HCT116 (cell line): ENCODE data around the gene TYRP1. TPM values are rescaled to one million over a fixed set of nuclear protein-coding genes. Genes with fewer than 3 reads are reported as not detected.

Experiments
- ATAC-seq: fragments of 200-7000 bp; cut with Tn5 transposase; 2 replicates; pipeline ENCODE4 v1.9.1; 2020; ENCODE audit warnings: mild to moderate bottlenecking, moderate library complexity
- BruUV-seq: library from RNA; stranded (reverse); fragments of 400-500 nt; replicated peaks from 2 replicates; lab custom pipeline; 2021; lab: Mats Ljungman, UMichigan
- CTCF ChIA-PET: fragments of 300-600 bp; sonication (Branson Sonifier 250); formaldehyde crosslinking; loops from one replicate; lab custom pipeline; 2021; ENCODE audit warnings: antibody characterized with exemption; lab: Charles Lee
- POLR2A ChIA-PET: fragments of 300-600, 350-600 bp; sonication (Branson Sonifier 250); formaldehyde crosslinking; loops from one replicate; lab custom pipeline; 2021; ENCODE audit warnings: antibody characterized with exemption; lab: Charles Lee
- RAD21 ChIA-PET, 2 experiments: fragments of 300-600 bp; sonication (Branson Sonifier 250); formaldehyde crosslinking; loops; one replicate each; lab custom pipeline; 2023; ENCODE audit warnings: low total read pairs in 2 of 2; ENCODE audit not compliant: uncharacterized antibody in 2 of 2, unreplicated experiment in 2 of 2, low non-redundant PET in 1 of 2; lab: Charles Lee
- DNase-seq: peaks from one replicate; pipeline ENCODE4 v3.0.0-alpha.2; 2010; ENCODE audit warnings: low read depth, low spot score
- H2AFZ ChIP-seq: fragments of 200-600 bp; shearing (Covaris generic), sonication (generic); 2 replicates; pipeline ENCODE4 v1.6.1; 2017; ENCODE audit warnings: low read depth, mixed run types, mixed read lengths, antibody characterized with exemption, low read length; ENCODE audit not compliant: poor library complexity, severe bottlenecking
- H3K27ac ChIP-seq: 2 replicates; pipeline ENCODE4 v1.5.1; 2012; ENCODE audit warnings: low read depth, low read length
- H3K27me3 ChIP-seq: fragments of 200-600 bp; sonication (generic); 2 replicates; pipeline ENCODE4 v1.6.1; 2016; ENCODE audit warnings: mixed run types, low read length, mixed read lengths; ENCODE audit not compliant: insufficient read depth
- H3K36me3 ChIP-seq, 2 experiments: fragments of 200-500 bp in 1 of 2; fragments of 200-600 bp in 1 of 2; sonication (Bioruptor generic) in 1 of 2; sonication (generic) in 1 of 2; 2 replicates each; pipeline versions ENCODE4 v1.5.1 to v1.6.1; 2014 to 2016; ENCODE audit warnings: low read length in 2 of 2, inconsistent platforms in 1 of 2, mixed read lengths in 1 of 2, mixed run types in 1 of 2; ENCODE audit not compliant: insufficient read depth in 2 of 2, control insufficient read depth in 1 of 2
- H3K4me1 ChIP-seq, 2 experiments: fragments of 200-600 bp in 1 of 2; sonication (generic) in 1 of 2; 2 replicates each; pipeline versions ENCODE4 v1.5.1 to v1.6.1; 2012 to 2017; ENCODE audit warnings: low read length in 2 of 2, inconsistent platforms in 1 of 2, mild to moderate bottlenecking in 1 of 2, mixed read lengths in 1 of 2, mixed run types in 1 of 2, moderate library complexity in 1 of 2; ENCODE audit not compliant: insufficient read depth in 2 of 2, control insufficient read depth in 1 of 2
- H3K4me2 ChIP-seq: fragments of 200-600 bp; sonication (generic); 2 replicates; pipeline ENCODE4 v1.6.1; 2017; ENCODE audit warnings: mixed run types, low read length, mixed read lengths
- H3K4me3 ChIP-seq, 2 experiments: fragments of 200-600 bp in 1 of 2; sonication (generic) in 1 of 2; replicated peaks in 1 of 2; 2 replicates each; pipeline ENCODE4 v1.5.1; 2011 to 2016; ENCODE audit warnings: low read length in 2 of 2, control low read depth in 1 of 2, low read depth in 1 of 2, mild to moderate bottlenecking in 1 of 2, mixed read lengths in 1 of 2, mixed run types in 1 of 2
- H3K79me2 ChIP-seq: fragments of 200-600 bp; sonication (generic); 2 replicates; pipeline ENCODE4 v1.6.1; 2017; ENCODE audit warnings: mild to moderate bottlenecking, mixed run types, low read length, moderate library complexity, mixed read lengths; ENCODE audit not compliant: insufficient read depth
- H3K9ac ChIP-seq: fragments of 200-600 bp; sonication (generic); 2 replicates; pipeline ENCODE4 v1.6.1; 2016; ENCODE audit warnings: low read length, mixed read lengths
- H3K9me2 ChIP-seq: fragments of 200-600 bp; sonication (generic), shearing (Covaris generic); 2 replicates; pipeline ENCODE4 v1.6.1; 2017; ENCODE audit warnings: mixed run types, mild to moderate bottlenecking, moderate library complexity; ENCODE audit not compliant: insufficient read depth
- H3K9me3 ChIP-seq, 2 experiments: fragments of 200-500 bp in 1 of 2; fragments of 200-600 bp in 1 of 2; sonication (Bioruptor generic) in 1 of 2; sonication (generic) in 1 of 2; 2 replicates each; pipeline ENCODE4 v1.6.1; 2014 to 2017; ENCODE audit warnings: low read length in 2 of 2, mixed read lengths in 2 of 2, inconsistent platforms in 1 of 2, low read depth in 1 of 2, mild to moderate bottlenecking in 1 of 2, mixed run types in 1 of 2, moderate library complexity in 1 of 2; ENCODE audit not compliant: control insufficient read depth in 1 of 2, insufficient read depth in 1 of 2
- H4K20me1 ChIP-seq: fragments of 200-600 bp; sonication (generic), shearing (Covaris generic); 2 replicates; pipeline ENCODE4 v1.6.1; 2017; ENCODE audit warnings: mixed run types, mild to moderate bottlenecking, moderate library complexity; ENCODE audit not compliant: insufficient read depth
- CBX3 ChIP-seq: IDR thresholded peaks from 2 replicates; pipeline ENCODE4 v1.6.1; 2012; ENCODE audit warnings: low read depth
- CEBPB ChIP-seq: IDR thresholded peaks from 2 replicates; pipeline ENCODE4 v1.6.1; 2012; ENCODE audit warnings: low read depth
- CTCF ChIP-seq, 3 experiments: fragments of 200-600 bp in 1 of 3; sonication (generic) in 1 of 3; IDR thresholded peaks in 2 of 3; conservative IDR thresholded peaks in 1 of 3; 2 replicates each; pipeline ENCODE4 v1.5.1; 2012 to 2017; ENCODE audit warnings: low read depth in 2 of 3, low read length in 2 of 3, antibody characterized with exemption in 1 of 3, borderline replicate concordance in 1 of 3, control low read depth in 1 of 3, mild to moderate bottlenecking in 1 of 3, mixed read lengths in 1 of 3, mixed run types in 1 of 3, moderate library complexity in 1 of 3; ENCODE audit not compliant: insufficient read depth in 1 of 3
- EGR1 ChIP-seq: IDR thresholded peaks from 2 replicates; pipeline ENCODE4 v1.6.1; 2012; ENCODE audit warnings: low read depth
- ELF1 ChIP-seq: IDR thresholded peaks from 2 replicates; pipeline ENCODE4 v1.6.1; 2012; ENCODE audit warnings: low read depth, borderline replicate concordance
- EZH2 ChIP-seq: fragments of 200-600 bp; sonication (generic); IDR thresholded peaks from 2 replicates; pipeline ENCODE4 v1.6.1; 2017; ENCODE audit warnings: antibody characterized with exemption, mixed run types
- FOSL1 ChIP-seq: IDR thresholded peaks from 2 replicates; pipeline ENCODE4 v1.6.1; 2012; ENCODE audit warnings: low read depth
- JUND ChIP-seq: IDR thresholded peaks from 2 replicates; pipeline ENCODE4 v1.6.1; 2012
- POLR2A ChIP-seq: IDR thresholded peaks from 2 replicates; pipeline ENCODE4 v1.7.0; 2011; ENCODE audit warnings: borderline replicate concordance; ENCODE audit not compliant: insufficient read depth, insufficient read length; ENCODE audit errors: extremely low read depth
- POLR2AphosphoS5 ChIP-seq: IDR thresholded peaks from 2 replicates; pipeline ENCODE4 v1.6.1; 2011; ENCODE audit warnings: mild to moderate bottlenecking, low read depth, low read length, moderate library complexity
- RAD21 ChIP-seq: IDR thresholded peaks from 2 replicates; pipeline ENCODE4 v1.6.1; 2012; ENCODE audit warnings: low read depth, mild to moderate bottlenecking
- SIN3A ChIP-seq: IDR thresholded peaks from 2 replicates; pipeline ENCODE4 v1.6.1; 2012; ENCODE audit warnings: low read depth
- SP1 ChIP-seq: IDR thresholded peaks from 2 replicates; pipeline ENCODE4 v1.6.1; 2012; ENCODE audit warnings: low read depth
- SRF ChIP-seq: IDR thresholded peaks from 2 replicates; pipeline ENCODE4 v1.6.1; 2012; ENCODE audit warnings: low read depth
- ZFX ChIP-seq: fragments of 450-650 bp; IDR thresholded peaks from 2 replicates; pipeline ENCODE4 v1.6.1; 2017
- ZNF274 ChIP-seq: fragments of 200-500 bp; sonication (Bioruptor generic); IDR thresholded peaks from 2 replicates; pipeline ENCODE4 v1.6.1; 2014; ENCODE audit warnings: mild to moderate bottlenecking, low read depth, low read length, inconsistent platforms
- intact Hi-C: fragments of 100-400 bp; cut with micrococcal nuclease; formaldehyde crosslinking; loops from 2 replicates; pipeline ENCODE4 v1.10.0; 2022
- total RNA-seq: library from RNA; stranded (reverse); gene quantifications from one replicate; pipeline ENCODE4 v1.2.1, GENCODE V29; 2021; ENCODE audit not compliant: unreplicated experiment
- TF ChIP-seq, protein P1 (sequence below): IDR thresholded peaks from 2 replicates; pipeline ENCODE4 v1.6.1; 2012
- TF ChIP-seq, protein P2 (sequence below): IDR thresholded peaks from 2 replicates; pipeline ENCODE4 v1.6.1; 2011; ENCODE audit warnings: mild to moderate bottlenecking, low read length, moderate library complexity; ENCODE audit not compliant: insufficient replicate concordance; ENCODE audit errors: extremely low read depth
- TF ChIP-seq, protein P3 (sequence below): IDR thresholded peaks from 2 replicates; pipeline ENCODE4 v1.6.1; 2012
- TF ChIP-seq, protein P4 (sequence below): IDR thresholded peaks from 2 replicates; pipeline ENCODE4 v1.6.1; 2012; ENCODE audit warnings: low read depth

Gene TYRP1
- total RNA-seq, 1 experiment from 2014 or later: not detected

GRCh38 chr9:12717907-12718306 lies 24.7 kb downstream of the TYRP1 start:
- Histone ChIP-seq H3K9me3 (no peaks in the 10 kb centered on the region), H4K20me1 (no peaks in the 10 kb centered on the region), H3K4me2 (no peak overlapping the region), H3K9ac (no peak overlapping the region), H3K4me1 (no peaks in the 10 kb centered on the region), H3K27me3 (no peaks in the 10 kb centered on the region), H3K79me2 (no peaks in the 10 kb centered on the region), H3K27ac (no peak overlapping the region), H3K9me2 (no peaks in the 10 kb centered on the region), H2AFZ (no peak overlapping the region), H3K36me3 (no peaks in the 10 kb centered on the region), H3K4me3 (no peak overlapping the region)
- RAD21 ChIA-PET: no interaction called here
- DNase-seq (no peak), ATAC-seq (no peak)
- intact Hi-C loops: no loop called here
- BruUV-seq: no TSS peak
- TF ChIP-seq ZFX (no peak), RAD21 (no peak), CTCF (IDR thresholded peaks at IDR 0.05 in 2 of 3, conservative IDR thresholded peaks at IDR 0.05 in 1 of 3; ENCODE audit: borderline replicate concordance in 1 of 3, insufficient read depth in 1 of 3, low read depth in 2 of 3, low read length in 2 of 3) (no peak), CBX3 (no peak), JUND (no peak), ELF1 (no peak), CEBPB (no peak), ZNF274 (no peak), POLR2A (no peak), POLR2AphosphoS5 (no peak), SRF (no peak), SP1 (no peak), FOSL1 (no peak), EZH2 (no peak), EGR1 (no peak), SIN3A (no peak)
- TF ChIP-seq, protein P1, sequence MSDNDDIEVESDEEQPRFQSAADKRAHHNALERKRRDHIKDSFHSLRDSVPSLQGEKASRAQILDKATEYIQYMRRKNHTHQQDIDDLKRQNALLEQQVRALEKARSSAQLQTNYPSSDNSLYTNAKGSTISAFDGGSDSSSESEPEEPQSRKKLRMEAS: no peak
- TF ChIP-seq, protein P2, sequence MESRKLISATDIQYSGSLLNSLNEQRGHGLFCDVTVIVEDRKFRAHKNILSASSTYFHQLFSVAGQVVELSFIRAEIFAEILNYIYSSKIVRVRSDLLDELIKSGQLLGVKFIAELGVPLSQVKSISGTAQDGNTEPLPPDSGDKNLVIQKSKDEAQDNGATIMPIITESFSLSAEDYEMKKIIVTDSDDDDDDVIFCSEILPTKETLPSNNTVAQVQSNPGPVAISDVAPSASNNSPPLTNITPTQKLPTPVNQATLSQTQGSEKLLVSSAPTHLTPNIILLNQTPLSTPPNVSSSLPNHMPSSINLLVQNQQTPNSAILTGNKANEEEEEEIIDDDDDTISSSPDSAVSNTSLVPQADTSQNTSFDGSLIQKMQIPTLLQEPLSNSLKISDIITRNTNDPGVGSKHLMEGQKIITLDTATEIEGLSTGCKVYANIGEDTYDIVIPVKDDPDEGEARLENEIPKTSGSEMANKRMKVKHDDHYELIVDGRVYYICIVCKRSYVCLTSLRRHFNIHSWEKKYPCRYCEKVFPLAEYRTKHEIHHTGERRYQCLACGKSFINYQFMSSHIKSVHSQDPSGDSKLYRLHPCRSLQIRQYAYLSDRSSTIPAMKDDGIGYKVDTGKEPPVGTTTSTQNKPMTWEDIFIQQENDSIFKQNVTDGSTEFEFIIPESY: no peak
- TF ChIP-seq, protein P3, sequence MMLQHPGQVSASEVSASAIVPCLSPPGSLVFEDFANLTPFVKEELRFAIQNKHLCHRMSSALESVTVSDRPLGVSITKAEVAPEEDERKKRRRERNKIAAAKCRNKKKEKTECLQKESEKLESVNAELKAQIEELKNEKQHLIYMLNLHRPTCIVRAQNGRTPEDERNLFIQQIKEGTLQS: no peak
- TF ChIP-seq, protein P4, sequence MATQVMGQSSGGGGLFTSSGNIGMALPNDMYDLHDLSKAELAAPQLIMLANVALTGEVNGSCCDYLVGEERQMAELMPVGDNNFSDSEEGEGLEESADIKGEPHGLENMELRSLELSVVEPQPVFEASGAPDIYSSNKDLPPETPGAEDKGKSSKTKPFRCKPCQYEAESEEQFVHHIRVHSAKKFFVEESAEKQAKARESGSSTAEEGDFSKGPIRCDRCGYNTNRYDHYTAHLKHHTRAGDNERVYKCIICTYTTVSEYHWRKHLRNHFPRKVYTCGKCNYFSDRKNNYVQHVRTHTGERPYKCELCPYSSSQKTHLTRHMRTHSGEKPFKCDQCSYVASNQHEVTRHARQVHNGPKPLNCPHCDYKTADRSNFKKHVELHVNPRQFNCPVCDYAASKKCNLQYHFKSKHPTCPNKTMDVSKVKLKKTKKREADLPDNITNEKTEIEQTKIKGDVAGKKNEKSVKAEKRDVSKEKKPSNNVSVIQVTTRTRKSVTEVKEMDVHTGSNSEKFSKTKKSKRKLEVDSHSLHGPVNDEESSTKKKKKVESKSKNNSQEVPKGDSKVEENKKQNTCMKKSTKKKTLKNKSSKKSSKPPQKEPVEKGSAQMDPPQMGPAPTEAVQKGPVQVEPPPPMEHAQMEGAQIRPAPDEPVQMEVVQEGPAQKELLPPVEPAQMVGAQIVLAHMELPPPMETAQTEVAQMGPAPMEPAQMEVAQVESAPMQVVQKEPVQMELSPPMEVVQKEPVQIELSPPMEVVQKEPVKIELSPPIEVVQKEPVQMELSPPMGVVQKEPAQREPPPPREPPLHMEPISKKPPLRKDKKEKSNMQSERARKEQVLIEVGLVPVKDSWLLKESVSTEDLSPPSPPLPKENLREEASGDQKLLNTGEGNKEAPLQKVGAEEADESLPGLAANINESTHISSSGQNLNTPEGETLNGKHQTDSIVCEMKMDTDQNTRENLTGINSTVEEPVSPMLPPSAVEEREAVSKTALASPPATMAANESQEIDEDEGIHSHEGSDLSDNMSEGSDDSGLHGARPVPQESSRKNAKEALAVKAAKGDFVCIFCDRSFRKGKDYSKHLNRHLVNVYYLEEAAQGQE: no peak
- CTCF ChIA-PET: interaction anchor here (1.0 to 2.2 kb wide), 2 partner anchors 11 to 314 kb away, joined by 3 to 10 read pairs; no protein-coding TSS in a partner anchor
- POLR2A ChIA-PET: no interaction called here
